ENCODE results near the gene PIAS4.
A peak's percentile ranks its signal among the peaks of the same experiment; 100 is the strongest.
"Not testable (repeated sequence)": the region's sequence is repeated elsewhere in the genome, so short reads cannot be mapped to it uniquely, and the experiment has no call there.

Gene PIAS4, protein sequence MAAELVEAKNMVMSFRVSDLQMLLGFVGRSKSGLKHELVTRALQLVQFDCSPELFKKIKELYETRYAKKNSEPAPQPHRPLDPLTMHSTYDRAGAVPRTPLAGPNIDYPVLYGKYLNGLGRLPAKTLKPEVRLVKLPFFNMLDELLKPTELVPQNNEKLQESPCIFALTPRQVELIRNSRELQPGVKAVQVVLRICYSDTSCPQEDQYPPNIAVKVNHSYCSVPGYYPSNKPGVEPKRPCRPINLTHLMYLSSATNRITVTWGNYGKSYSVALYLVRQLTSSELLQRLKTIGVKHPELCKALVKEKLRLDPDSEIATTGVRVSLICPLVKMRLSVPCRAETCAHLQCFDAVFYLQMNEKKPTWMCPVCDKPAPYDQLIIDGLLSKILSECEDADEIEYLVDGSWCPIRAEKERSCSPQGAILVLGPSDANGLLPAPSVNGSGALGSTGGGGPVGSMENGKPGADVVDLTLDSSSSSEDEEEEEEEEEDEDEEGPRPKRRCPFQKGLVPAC

DNA sequence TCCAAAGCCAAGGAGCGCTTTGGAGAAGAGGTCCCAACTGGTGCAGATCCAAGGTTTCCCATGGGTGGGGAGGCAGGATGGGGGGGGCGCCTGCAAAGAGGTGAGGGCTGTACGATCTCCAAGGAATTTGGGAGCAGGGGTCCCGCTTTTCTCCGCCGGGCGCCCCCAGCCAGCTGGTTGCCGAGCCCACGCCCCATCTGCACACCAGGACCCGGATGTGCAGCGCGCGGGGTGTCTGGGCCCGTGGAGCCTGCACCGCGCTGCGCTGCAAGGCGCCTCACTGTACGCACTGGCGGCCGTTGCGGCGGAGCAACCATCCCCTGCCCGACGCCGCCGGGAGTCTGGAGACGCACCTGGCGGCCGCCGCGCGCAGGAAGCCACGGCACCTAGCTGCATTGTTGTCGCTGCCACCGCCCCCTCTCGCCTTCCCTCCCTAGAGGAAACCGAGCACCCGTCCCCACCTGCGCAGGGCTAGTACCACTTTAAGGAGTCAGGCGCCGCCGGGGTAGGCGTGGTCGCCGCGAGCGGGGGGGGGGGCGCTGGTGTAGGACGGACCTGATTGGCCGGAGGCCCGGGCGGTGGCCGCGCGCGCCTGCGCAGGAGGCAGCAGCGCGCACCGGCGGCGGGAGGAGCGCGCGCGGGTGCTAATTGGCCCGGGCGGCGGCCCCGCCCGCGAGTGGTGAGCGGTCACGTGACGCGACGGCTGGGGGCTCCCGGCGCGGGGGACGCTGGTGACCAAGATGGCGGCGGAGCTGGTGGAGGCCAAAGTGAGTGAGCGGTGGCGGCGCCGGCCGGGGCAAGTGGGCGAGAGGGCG, at the start of gene PIAS4:
PIAS4 (plus strand) TSS at position 716 of the 815 bp plus-strand sequence; CDS start at position 741, 25 bp downstream.
- DNase-seq, result peak; percentile 93

DNA sequence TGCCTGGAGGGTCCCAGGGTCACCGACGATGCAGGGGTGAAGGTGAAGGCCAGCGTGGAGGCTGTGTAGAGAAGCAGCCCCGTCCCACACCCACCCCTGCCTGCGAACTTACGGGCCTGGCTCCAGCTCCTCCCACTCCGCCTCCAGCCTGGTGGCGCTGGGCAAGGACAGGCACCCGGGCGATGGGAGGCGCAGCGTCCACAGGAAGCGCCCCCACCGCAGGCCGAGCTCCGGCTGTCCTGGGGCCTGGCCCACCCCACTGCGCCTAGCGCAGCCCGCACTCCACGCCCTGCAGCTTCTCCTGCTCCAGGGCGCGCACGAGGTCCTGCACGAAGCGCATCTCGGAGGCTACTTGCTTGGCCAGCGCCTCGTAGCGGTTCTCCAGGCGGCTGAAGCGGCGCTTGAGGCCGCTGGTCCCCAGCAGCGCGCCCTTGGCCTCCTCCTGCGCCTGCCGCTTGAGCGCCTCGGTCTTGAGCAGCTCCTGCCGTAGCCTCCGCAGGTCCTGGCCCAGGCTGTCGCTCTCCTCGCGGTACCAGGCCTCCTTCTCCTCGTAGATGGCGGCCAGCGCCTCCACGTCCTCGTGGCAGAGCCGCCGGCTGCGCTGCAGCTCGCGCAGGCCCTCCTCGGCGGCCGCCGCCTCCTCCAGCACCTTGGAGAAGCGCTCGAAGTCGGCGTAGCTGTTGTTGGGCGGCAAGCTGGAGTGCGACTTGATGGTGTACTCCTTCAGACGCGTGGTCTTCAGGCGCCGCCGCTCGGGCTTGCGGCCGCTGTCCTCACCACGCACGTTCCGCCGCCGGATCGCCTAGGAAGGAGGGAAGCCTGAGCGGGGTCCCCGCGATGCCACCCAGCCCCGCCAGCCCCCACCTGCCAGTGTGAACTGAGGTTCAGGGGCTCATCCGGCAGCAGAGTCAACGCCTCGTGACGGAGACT, 48.4 kb upstream of the PIAS4 start:
- DNase-seq, result no peak

DNA sequence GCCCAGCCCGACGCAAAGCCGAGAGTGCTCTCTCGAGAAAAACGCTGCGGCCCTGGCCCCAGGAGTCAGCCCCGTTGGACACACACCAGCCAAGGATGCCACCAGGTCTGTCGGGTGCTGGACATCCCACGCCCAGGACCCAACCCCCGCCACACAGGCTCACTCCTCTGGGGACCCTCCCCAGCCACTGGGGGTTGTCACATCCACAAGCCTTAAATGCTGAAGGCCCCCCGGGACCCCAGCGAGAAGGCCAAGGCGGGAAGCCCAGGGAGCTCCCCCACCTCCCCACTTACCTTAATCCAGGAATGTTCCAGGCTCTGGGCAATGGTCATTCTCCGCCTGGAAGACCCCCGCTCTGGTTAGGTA, 47.8 kb upstream of the PIAS4 start:
- DNase-seq, result no peak

DNA sequence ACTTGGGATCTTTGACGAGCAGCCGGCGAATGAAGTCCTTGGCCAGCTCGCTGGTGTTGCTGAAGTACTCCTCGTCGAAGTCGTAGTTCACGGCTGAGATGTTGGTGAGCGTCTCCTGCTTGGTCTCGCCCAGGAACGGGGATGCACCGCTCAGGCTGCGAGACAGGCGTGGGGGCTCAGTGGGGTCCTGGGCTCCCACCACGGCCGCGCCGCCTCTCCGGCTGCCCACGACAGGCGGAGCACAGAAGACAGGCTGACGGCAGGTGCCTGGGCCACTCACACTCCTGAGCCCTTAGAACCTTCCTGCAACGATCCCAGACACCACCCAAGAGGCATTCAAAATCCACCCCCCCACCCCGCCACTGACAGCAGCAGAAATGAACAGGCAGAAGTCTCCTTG, 46.5 kb upstream of the PIAS4 start:
- no peak for DNase-seq

DNA sequence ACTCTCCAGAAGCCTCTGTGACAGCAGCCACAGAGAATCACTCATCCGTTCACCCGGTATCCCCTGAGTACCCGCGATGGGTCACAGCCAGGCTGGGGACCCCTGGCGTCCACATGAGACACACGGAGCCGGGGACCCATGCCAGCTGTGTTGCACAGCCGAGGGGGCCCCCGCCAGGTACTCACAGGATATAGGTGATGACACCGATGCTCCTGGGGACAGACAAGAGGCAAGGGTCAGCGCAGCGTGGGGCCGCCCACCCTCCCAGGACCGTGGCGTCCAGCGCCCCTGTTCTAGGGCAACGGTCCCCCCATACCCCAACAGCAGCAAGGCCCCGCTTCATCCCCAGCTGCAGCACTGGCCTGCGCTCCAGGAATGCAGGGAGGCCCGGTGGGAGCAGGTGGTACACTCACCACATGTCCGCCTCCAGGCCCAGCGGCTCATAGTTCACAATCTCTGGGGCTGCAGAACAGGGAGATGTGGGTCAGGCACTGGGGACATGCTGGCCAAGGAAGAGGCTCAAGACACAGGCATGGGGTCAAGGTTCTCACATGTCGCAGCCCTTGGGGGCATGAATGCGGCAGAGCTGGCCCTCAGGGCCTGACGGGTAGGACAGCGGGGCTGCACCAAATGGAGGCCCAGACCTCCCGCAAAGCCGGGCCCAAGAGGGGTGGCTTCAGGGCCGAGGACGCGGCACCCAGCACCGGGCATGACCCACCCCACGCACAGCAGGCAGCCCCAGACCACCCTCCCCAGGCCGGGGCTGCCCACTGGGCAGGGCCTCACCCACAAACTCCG, 43.9 kb upstream of the PIAS4 start:
- DNase-seq, result no peak

DNA sequence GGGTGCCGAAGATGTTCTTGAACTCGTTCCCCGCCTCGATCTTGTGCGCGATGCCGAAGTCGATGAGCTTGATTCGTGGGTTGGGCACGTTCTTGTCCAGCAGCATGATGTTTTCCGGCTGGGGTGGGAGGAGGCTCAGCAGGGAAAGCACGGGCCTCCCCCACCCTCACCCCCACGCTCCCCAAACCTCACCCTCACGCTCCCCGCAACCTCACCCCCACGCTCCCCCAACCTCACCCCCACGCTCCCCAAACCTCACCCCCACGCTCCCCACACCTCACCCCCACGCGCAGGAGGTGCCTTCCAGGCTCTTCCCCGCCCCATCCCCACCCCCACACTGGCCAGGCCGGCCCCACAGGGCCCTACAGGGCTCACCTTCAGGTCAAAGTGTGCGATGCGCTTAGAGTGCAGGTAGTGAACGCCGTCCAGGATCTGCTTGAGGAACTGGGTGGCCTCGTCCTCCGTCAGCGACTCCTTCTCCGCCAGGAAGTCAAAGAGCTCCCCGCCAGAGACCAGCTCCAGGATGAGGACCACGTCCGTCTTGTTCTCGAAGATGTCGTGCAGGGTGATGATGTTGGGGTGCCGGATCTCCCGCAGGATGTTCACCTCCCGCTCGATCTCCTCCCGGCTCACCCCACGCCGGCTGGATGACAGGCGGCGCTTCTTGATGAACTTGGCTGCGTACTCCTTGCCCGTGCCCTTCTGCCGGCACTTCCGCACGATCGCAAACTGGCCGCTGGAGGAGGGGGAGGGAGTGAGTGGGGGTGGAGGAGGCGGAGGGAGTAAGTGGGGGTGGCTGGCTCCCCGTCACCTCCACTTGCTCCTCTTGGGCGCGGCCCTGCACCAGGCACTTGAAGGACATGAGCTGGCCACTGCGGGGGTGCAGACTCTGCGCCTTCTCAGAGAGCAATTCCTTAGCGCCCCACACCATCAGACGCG, 43.0 kb upstream of the PIAS4 start:
- DNase-seq, result no peak

DNA sequence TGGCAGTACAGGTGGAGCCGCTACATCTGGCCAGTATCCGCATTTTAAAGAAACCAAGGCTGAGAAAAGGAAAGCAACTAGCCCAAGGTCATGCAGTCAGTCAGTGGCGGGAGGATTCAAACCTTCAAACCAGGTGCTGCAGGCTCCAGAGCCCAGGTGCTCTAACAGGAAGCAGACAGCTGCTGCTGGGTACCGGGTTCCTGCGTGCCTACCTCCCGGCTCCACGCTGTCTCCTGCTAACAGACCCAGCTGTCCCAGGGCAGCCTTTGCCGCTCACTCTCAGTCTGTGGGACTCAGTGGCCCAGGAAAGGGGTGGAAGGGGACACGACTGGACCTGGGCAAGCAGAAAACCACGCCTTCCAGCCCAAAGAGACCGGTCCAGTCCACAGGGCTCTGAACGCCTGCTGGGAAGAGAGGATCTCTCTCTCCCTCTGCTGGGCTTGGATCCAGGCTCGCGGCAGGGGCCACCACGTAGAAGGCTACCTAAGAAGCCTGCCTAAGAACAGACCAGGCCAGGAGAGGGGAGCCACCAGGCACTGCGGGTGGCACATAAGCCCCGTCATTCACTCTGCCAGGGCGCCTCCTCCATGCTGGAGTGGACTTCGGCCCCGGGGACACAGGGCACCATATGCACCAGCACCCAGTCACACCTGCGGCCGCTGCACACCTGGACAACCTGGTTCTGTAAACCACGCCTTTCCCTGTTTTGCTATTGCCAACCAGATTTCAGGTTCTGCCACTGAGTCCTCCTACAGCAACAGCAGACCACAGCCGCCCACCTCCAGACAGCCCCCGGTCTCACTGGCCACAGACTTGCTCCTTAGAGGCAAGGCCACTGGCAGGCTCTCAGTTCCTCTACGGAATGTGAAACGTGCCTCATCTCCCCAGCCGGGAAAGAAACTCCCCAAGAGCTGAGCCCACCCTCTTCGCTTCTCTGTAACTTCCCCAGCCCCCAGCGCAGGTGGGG, 41.2 kb upstream of the PIAS4 start:
- DNase-seq, result no peak

DNA sequence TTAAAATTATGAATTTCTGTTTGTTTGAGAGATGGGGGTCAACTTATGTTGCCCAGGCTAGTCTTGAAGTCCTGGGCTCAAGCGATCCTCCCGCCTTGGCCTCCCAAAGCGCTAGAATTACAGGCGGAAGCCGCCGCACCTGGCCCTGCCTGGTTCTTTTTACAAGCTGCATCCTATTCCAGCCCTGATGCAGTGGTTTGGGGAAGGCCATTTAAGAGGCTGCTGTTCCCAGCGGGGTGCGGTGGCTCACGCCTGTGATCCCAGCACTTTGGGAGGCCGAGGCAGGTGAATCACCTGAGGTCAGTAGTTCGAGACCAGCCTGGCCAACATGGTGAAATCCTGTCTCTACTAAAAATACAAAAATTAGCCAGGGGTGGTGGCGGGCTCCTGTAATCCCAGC, 39.6 kb upstream of the PIAS4 start:
- DNase-seq, result not testable (repeated sequence)

DNA sequence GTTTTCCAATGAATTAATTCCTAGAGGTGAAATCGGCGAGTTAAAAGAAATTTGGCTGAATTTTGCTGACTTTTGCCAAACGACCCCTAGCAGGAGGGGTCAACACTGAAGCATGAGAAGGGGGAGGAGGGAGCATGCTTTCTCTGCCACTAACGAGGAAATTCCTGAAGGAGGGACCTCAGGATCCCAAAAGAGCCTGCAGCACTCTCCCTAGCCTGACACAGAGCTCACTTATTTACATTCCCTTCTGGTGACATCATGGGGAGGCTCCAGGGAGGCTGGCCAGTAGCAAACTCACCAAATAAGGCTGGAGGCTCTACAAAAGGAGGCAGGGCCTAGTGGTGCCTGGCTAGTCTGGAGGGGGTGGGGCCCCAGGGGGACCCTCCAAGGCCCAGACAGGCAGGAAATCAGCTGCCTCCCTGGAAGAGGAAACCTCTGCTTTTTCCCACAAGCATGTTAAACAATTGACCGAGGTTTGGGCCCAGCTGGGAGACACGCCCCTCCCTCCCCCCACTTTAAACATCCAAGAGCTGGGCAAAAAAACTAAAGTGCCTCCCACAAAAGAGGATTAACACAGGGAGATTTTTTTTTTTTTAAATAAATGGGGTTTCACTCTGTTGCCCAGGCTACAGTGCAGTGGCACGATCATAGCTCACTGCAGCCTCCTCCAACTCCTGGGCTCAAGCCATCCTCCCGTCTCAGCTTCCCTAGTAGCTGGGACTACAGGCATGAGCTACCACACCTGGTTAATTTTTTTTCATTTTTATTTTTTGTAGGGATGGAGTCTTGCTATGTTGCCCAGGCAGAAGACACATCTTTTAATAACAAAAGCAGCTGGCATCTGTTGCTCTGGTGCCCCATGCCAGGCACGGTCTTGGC, 38.7 kb upstream of the PIAS4 start:
- DNase-seq, result no peak

DNA sequence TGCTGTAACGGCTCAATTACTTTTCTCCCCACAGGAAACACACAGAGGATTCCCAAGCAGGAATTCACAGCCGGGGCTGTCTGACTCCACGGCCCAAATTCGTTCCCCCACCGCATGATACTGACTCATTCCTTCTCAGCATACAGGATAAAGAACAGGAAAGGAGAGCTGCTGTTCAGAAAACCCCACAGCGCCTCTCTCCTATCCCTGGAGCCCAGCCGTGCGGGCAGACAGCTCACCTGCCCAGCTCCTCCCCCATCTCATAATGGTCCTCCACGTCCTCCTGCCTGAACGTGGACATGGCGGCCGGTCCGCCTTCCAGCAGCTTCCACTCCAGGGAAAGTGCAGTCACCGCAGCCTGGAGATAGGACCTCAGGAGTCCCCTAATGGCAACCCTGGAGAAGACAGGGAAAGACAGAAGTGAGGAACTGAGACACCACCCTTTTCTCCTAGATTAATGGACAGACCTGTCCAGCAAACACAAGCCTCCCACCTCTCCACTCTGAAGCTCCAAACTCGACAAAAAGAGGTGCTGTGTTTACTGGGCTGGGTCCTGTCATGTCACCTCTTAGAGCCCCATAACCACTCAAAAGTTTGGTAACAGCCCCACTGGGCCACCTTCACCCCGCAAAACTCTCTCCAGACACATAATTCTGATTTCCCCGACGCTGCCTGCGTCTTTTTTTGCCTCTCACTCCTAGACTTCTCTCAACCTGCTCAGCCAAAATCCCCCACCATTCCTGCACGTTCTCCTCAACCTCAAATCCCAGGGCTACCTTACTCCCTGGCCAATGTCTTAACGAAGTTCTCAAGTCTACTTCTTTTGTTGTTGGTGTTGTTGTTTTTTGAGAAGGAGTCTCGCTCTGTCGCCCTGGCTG, 37.9 kb upstream of the PIAS4 start:
- no peak for DNase-seq

DNA sequence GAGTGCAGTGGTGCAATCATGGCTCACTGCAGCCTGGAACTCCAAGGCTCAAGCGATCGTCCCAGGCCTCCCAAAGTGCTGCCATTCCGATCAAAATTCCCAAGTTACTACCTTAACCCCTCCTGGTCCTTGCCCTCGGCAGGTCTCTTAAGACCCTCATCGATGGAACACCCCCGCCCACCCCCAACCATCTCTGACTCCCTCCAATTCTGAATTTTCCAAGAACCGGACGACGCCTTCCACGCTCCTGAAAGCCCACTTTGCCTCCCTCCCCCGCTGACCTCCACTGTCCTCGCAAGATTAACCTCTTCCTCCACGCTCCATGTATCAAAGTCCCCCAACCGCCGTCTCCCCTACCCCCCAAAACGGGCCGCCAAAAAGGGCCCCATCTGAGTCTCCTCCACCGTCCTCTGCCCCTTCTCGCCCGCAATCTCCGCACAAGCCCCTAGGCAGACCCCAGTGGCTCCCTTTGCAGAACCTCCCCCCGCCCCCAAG, 37.2 kb upstream of the PIAS4 start:
- DNase-seq, result no peak

DNA sequence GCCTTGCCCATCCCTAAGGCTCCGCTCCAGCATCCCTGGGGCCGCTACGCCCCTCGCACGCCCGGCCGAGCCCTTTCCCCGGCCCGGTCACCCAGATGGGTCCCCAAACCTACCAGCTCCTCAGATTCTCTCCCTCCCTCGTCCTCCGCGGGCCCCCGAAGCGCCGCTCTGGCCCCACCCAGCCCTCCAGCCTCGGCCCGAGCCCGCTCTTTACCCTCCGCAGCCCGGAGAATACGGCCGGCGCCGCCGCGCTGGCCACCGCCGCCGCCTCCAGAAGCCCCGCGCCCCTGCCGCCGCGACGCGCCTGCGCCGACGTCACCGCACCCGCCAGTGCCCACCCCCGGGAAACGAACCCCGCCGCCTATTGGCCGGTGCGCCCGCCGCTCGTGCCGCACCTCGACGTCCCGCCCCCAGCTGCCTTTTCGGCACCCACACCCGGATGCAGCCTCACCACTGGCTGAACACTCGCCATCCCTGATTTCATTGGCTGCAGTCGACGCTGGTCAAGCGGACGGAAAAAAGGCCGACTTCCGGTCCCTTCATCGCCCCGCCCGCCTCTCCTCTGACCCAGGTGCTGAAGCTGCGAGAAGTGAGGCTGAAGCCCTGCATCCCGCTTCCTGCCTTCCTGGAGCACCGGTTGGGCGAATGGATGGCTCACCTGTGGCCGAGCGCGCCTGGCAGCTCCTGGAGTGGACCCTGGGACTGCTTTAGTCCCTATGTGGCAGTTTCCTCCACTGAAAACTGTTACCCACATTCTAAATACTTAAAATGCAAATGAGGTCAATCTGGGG, 36.5 kb upstream of the PIAS4 start, which contains the start of gene DAPK3:
DAPK3 (minus strand) TSS at position 292 of the 791 bp plus-strand sequence. CDS start 1,364 bp downstream, outside the sequence.
- DNase-seq, result peak; percentile 85

DNA sequence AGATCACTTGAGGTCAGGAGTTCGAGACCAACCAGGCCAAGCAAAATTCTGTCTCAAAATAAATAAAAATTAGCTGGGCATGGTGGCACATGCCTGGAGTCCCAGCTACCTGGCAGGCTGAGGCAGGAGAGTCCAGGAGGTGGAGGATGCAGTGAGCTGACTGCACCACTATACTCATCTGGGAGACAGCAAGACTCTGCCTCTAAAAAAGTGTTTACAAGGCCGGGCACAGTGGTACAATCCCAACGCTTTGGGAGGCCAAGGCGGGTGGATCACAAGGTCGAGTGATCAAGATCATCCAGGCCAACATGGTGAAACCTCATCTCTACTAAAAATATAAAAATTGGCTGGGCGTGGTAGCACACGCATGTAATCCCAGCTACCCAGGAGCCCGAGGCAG, 32.4 kb upstream of the PIAS4 start:
- no peak for DNase-seq

DNA sequence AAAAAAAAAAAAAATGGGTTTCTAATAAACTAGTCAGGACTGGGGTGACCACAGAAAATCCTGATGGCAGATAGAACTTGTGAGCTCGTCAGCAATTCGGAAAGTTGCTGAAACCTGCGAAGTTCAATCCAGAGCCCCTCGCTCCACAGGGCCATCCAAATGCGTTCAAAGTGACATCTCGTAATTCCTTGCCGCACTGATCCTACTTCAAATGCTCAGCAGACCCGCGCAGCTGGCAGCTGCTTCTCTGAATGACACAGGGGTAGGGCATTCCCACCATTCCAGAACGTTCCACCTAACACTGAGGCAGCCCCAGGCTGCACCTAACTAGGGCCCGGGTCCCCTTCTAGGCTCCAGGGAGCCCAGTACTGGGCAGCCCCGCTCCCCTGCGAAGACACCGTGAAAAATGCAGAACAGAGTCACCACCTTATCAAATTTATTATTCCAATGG, 31.9 kb upstream of the PIAS4 start:
- DNase-seq, result no peak

DNA sequence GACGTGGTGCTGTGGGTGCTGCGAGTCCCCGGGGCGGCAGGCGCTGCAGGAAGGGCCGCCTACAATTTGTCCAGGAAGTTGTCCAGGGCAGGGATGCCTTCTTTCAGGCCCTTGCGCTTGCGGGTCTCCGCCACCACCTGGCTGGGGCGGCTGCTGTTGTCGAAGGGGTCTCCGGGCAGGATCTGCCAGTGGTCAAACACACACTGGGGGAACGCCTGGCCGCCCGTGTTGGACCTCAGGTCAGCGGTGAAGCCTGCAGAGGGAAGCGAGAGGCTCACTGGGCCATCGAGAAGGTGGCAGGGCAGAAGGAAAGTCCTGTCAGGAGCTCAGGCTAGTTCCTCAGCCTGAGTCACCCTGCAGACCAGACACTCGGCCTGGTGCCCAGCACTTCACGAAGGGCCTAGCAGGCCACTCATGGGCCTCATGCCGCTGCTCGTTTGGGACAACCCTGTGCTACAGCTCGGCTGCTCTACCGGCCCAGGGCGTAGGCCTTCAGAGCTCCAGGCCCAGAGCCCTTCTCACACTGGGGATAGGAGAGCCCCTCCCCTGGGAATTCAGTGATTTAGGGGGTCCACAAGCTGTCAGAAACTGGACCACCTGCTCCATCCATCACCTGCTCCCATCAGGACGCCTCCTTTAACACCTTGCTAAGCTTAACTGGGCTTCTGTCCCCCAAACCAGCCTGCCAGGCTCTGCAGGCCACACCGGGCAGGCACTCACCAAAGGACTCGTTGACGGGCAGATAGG, 30.9 kb upstream of the PIAS4 start:
- DNase-seq, result no peak

All from activated CD4-positive, alpha-beta T cell treated with anti-CD3 and anti-CD28 coated beads for 1 hour (primary cell).